Skin epidermis (tissue), 12 donors: ENCODE data around the gene CASP5.

Source experiments
- H3K27ac ChIP-seq, 21 experiments: fragments of 200-600 bp; sonication (generic) in 11 of 21; one replicate each; pipeline ENCODE4 v1.5.0; 2020; ENCODE audit warnings: mild to moderate bottlenecking in 3 of 21, inconsistent platforms in 2 of 21, moderate library complexity in 2 of 21
- H3K4me3 ChIP-seq, 7 experiments: fragments of 200-600 bp; sonication (generic) in 2 of 7; one replicate each; pipeline ENCODE4 v1.5.0; 2020; ENCODE audit warnings: inconsistent platforms in 2 of 7, mild to moderate bottlenecking in 2 of 7, moderate library complexity in 1 of 7

CASP5 gene

DNA sequence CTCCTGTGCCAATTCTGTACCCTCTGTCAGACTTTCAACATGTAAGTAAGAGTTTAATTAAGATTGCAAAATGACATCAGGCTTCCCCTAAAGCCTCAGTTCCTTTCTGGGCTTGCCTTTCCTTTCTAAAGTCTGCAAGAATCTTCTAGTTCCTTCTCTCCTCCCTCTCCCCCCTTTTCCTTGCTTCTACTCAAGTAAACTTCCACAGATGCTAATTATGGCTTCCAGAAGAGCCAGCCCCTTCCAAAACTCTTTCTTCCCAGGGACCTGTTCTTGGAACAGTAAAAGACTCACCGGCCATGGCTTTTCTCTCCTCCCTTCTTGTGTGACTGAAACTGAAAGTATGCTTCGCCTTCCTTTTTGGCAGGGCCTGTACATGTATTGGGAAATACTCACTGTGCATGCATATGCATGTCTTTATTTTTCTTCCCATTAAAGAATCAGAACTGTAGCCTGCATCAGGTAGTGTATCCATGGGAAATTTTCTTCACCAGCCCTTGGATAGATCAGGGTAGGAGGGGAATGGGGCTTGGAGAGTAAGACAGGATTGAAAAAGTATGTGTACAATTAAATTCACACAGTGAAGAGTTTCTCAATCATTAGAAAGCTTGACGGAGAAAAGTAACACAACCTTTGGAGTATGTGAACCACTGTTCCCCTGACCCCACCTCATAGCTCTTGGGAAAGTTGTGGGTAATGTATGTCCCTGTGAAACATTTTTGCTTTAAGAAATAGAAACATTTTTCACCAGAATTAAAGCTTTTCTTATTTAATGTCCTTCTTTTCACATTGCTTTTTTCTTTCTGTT lies 12.0 kb upstream of the CASP5 start, which contains the start of gene CASP1:
Gene CASP1 (minus strand): TSS at position 332 of the 808 bp plus-strand sequence. CDS start 31 bp downstream, at position 301.
- peak within 1 kb of the TSS; percentile 28 to 53 (median 38) for H3K4me3 ChIP-seq
- H3K27ac ChIP-seq = peak within 1 kb of the TSS; percentile 38 to 94 (median 82)

DNA sequence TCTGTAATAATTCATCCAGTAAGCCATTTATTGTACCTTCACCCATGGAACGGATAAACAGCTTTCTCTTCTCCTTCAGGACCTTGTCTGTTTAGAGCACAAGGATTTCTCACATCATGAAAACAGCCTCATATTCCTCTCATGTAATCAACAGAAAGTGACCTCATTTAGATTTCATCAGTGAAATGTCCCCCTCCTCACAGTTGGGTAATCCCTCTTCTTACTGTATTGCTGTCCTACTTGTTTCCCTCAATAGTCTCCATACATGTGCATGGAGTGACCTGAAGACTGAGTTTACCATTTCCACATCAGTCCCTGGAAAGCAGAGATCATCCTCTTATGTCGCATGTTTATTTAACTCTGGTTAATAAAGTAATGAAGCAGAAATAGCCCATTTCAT lies 11.4 kb upstream of the CASP5 start:
- Histone ChIP-seq H3K4me3 (peak overlapping the region; percentile 28 to 53 (median 38)), H3K27ac (peak overlapping the region; percentile 38 to 94 (median 82))

DNA sequence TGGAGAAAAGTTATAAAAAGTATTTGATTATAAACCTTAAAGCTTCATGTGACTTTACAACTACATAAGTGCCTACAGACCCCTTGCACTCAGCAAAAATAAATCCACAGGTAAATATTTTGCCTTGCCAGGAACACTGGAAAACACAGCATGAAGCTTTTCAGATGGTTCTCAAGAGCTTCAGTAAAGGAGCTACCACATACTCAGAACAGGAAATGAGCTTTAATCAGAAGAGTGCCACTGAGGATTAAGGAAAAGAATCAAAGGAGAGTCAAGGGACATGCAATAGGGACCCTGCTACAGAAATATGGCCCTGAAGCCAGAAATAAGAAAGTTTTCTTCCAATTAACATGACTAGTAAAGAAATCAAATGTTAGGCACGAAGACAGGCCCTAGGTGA lies 10.8 kb upstream of the CASP5 start:
- Histone ChIP-seq H3K4me3 (peak overlapping the region; percentile 28 to 53 (median 38)), H3K27ac (peak overlapping the region in 18 of 21 experiments; percentile 38 to 94 (median 82))

DNA sequence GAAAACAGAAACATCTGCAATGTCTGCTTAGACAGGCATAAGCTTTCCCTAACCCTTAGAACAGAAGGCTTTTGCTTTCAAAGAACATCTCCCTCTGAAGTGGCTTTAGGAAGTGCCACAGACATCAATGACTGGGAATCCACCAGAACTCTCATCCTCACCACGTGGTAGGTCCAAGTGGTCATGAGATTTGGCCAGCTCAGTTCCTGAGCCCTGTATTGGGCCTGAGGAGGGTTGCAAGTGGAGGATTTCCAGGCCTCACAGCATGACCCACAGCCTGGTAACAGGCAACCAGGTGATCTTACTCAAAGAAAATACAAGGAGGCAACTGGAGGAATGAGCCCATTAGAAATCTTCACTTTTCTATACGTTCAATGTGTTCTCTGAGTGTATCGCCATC lies 10.4 kb upstream of the CASP5 start:
- H3K27ac ChIP-seq = peak overlapping the region in 14 of 21 experiments; percentile 9 to 94 (median 82)
- H3K4me3 ChIP-seq = peak overlapping the region; percentile 28 to 53 (median 38)

DNA sequence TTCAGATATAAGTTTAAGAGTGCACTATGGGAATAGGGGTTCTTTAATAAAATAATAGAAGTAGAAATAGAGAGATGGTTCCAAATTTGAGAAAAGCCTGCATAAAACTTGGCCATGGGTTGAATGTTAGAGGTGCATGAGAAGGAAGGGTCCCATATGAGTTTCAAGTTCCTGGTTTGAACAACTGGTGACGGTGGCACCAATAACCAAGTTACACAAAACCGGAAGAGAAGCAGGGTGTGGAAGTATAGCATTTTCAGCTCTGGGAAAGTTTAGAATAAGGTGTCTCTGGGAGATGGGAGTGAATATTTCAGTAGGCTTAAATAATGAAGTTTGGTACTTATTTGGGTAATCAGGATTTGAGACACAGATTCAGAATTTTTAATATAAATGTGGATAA lies 9.5 kb upstream of the CASP5 start:
- Histone ChIP-seq H3K4me3 (peak overlapping the region in 5 of 7 experiments; percentile 3 to 53 (median 38)), H3K27ac (peak overlapping the region in 4 of 21 experiments; percentile 29 to 94 (median 91))

DNA sequence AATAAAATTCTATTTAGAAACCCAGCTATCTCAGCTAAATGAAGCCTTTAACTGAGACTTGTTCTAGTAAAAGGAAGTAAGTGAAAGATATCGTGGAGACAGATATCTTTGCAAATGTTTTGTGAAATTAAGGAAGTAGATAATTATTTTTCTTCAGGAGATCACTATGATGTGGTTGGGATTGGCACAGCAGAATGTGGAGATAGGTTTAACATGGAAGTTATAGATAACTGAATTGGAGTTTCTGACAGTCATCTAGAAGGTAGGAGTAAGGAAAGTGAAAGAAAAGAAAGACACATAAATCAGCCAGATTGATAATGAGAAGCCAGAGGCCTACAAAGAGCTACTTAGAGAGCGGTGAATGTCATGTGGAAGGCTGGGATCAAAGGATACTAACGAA lies 4.7 kb upstream of the CASP5 start:
- H3K4me3 ChIP-seq = no peak overlapping the region
- H3K27ac ChIP-seq = no peak overlapping the region

DNA sequence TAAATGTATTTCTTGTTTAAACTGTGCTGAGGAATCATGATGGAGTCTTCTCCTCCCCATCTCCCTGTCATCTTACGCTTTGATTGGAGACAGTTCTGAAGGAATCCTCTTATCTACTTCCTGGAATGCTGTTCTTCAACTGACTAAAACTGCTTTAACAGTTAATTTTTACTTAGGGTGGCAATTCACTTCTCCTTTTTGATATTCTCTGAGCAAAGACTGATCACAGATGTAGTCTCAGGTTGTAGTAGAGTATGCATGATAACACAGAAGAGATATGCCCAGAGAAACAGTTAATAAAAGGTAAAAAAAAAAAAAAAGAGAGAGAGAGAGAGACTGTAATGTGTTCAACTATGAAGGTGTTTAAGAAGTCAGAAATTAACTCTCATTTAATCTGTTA lies 1.4 kb upstream of the CASP5 start:
- Histone ChIP-seq H3K27ac (no peak overlapping the region), H3K4me3 (no peak overlapping the region)

DNA sequence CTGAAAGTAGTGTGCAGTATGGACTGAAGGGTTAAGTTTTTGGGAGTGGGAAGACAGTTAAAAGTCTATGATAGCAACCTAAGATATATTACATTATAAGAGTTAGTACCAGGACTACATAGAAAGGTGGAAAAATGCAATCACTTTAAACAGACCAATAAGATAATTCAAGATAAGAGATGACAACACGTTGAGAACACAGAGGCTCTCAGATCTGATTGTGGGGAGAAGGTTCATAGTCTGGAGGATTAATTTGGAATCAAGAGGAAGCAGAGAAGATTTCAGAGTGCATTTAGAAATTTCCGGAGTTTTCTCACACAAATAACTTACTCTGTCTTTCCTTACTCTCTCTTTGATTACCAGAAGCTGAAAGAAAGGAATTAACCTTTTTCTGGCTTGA lies 441 bp downstream of the CASP5 start:
- Histone ChIP-seq H3K27ac (peak overlapping the region in 2 of 21 experiments; percentile 31 to 56), H3K4me3 (no peak overlapping the region)

DNA sequence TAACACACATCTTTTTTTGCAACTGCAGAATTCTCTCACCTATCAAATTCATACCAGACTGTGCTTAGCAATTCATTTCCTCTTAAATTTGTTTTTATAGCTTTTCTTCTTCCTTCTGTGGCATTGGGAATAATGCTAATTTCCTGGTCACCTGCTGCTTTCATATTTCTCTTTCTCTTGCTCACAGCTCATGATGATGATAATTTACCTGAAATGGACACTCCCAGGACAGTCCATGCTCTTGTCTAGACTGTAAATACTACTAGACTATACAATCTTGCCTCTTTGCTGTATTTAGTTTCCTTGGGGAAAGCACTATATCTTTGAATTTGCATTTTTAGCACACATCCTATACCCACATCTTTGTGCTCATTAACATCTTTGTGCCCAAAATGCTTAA lies 15.5 kb downstream of the CASP5 start:
- Histone ChIP-seq H3K4me3 (no peak overlapping the region), H3K27ac (no peak overlapping the region)

DNA sequence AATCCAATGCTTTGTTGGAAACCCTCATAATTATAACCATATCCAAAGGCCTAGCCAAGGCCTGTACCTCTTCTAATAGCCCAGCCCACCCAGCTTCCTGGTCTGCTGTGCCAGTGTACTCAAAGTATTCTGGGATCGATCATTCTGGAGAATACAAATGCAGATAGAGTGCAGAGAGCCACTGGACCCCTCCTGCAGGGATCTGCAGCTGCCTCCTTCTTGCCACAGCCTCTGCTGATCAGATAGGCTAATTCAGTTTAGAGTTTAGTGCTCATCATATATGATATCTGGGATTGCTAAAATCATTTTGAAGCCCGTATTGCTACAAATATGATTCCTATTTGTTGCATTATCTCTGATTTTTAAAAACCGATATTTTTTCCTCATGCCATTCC lies 17.5 kb downstream of the CASP5 start:
- Histone ChIP-seq H3K27ac (no peak overlapping the region), H3K4me3 (no peak overlapping the region)

DNA sequence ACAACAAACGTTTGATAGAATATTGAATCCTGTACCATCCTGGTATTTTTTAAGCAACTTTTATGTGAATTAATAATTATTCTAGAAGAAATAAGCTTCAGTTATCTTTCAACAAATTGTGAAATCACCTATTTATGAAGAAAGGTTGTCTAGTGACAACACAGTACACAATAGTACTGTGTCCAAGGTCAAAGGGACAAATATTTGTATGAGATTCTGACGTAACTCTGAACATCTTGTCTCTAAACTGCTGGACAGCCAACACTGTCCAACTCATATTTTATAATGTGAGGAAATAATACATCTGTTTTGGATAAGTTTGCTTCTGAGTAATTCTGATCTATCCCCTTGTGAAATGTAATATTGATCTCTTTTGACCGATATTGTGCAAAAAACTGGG lies 18.9 kb downstream of the CASP5 start:
- Histone ChIP-seq H3K27ac (no peak overlapping the region), H3K4me3 (no peak overlapping the region)

DNA sequence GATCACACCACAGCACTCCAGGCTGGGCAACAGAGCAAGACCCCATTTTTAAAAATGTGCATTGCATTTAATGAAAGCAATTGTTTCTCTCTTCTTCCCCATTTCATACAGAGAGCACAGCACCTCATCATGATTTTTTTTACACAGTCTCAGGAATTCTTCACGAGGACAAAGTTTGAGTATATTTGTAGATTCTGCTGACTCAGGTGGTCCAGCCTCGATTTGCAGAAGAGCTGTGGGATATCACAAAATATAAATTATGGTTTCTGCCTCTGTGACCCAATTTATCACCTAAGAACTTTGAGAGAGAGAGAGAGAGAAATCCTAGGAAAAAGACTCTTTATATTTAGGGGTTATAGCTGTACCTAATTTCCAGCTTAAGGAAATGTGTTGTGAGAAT lies 19.8 kb downstream of the CASP5 start:
- Histone ChIP-seq H3K4me3 (no peak overlapping the region), H3K27ac (no peak overlapping the region)

DNA sequence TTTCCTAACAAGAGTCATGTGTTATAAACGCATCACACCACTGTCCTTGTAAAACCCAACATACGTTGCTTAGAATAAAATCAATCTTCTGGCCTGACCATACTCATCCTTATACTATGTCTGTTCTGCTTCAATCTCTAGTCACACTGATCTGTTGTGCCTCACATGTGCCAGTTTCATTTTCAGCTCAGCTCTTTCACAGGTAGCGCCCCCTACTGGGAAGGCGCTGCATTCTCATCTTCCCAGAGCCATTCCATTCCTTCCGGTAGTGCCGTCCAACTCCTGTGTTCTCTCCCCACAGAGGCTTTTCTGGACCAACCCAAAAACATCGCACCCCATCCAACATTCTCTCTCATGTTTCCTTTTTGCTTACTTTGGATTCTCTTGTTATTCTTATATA lies 22.2 kb downstream of the CASP5 start:
- Histone ChIP-seq H3K4me3 (no peak overlapping the region), H3K27ac (no peak overlapping the region)

DNA sequence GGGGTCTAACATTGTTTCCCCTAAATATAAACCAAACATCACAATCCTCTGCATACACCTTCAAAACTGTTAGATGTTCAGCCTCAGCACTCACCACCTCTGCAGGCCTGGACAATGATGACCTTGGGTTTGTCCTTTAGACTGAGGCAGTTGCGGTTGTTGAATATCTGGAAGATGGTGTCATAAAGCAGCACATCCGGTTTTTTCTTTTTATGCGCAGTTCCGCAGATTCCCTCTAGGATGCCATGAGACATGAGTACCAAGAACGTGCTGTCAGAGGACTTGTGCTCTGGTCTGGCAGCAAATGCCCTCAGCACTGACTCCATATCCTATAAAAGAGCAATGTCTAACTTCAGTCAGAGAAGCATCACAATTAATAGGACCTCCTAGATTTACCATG lies 22.8 kb downstream of the CASP5 start:
- H3K4me3 ChIP-seq = no peak overlapping the region
- no peak overlapping the region for H3K27ac ChIP-seq

DNA sequence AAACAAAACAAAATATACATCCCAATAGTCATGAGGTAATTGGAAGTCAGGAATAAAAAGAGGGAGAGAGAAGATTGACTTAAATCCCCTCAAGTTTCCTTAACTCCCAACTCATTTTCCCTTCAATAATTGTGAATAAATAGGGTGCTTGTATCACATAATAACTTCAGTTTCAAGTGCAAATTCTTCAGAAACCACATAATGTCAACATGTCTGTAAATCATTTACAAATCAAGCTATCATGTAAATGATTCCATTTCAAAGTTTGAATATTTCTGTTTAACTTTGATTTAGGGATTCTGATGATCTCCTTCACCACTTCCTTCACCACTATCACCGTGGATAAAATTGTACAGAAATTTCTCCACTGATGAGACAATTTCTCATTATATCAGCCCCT lies 23.2 kb downstream of the CASP5 start:
- H3K4me3 ChIP-seq = no peak overlapping the region
- no peak overlapping the region for H3K27ac ChIP-seq

DNA sequence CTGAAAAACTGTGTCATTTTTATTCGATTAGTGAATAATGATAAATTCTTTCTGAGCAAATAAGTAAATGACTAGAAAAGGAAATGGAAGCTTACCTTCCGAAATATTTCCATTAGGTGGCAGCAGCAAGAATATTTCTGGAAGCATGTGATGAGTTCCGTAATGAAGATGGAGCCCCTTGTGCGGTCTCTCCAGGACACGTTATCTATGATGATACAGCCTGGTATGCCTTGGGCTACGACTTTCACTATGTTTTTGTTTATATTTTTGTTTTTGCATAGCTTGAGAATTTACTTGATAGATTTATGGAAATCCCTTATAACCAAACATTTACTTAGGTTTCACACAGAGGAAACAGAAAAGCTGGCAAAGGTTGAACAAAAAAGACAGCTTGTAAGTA lies 25.7 kb downstream of the CASP5 start:
- Histone ChIP-seq H3K4me3 (no peak overlapping the region), H3K27ac (no peak overlapping the region)

DNA sequence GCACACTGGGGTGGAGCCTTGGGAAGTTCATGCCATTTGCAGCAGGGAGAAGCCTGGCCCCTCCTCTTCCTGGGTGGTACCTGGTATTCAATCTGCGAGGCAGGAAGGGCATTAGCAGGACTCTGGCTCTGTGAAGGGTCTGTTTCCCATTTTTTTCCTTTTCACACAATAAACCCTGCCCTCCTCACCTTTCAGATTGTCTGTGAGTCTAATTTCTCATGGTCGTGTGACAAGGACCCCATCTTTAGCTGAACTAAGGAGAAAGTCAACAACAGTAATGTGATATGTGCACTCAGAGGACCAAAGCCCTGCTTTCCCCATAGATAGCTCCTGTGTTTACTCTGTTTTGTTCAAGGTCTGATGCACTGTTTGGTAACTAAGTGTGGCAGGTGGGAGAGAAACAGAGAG lies 28.0 kb downstream of the CASP5 start:
- no peak overlapping the region for H3K4me3 ChIP-seq
- H3K27ac ChIP-seq = no peak overlapping the region

DNA sequence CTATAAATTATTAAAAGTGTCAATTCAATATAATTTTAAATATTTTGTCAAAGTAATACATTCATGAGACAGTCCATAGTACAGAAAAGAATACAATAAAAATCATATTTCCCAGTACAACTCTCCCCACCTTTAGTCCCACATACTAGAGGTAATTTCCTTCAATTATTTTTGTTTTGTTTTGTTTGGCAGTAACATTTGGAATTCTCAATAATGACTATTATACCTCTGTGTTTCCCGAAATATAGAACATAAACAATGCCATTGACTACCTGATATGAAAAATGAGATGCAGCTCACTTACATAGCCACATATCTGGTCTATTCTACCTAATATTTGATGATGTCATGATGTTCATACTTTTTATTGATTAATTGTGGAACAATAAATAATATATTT lies 30.2 kb downstream of the CASP5 start:
- Histone ChIP-seq H3K27ac (no peak overlapping the region), H3K4me3 (no peak overlapping the region)

DNA sequence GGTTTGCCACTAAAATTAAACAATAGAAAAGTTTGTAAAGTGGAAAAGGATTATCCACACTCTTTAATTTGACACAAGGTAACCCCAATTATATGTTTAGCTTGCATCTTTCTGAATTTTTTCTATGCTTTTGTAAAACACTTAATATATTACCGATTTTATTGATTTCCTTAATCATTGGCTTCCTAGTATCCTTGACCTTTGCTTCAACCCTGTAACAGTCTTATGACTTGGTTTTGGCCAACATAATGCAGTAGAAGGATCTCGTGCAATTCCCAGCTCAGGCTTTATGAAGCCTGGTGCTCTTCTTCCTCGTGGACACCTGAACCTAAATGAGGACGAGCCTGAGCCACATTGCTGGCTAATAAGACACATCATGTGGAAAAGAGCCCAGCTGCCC lies 31.0 kb downstream of the CASP5 start:
- no peak overlapping the region for H3K27ac ChIP-seq
- H3K4me3 ChIP-seq = no peak overlapping the region

DNA sequence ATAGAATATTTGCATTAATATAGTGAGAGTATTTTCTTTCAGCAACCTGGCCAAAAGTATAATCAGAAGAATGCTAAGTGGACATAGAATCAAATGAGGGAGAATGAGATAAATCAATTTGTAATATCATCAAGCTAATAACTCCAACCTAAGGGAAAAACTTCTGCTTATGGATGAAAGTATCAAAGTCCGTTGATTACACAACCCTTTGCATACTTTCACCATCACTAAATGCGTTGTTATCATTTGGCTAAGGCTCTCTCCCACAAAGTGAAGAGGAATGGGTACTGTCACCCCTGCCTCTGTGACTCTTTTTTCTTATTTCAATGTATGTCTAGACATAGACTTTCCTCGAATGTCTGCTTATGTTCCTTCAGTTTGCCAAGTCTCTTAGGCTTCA lies 38.2 kb downstream of the CASP5 start:
- Histone ChIP-seq H3K27ac (no peak overlapping the region), H3K4me3 (no peak overlapping the region)

DNA sequence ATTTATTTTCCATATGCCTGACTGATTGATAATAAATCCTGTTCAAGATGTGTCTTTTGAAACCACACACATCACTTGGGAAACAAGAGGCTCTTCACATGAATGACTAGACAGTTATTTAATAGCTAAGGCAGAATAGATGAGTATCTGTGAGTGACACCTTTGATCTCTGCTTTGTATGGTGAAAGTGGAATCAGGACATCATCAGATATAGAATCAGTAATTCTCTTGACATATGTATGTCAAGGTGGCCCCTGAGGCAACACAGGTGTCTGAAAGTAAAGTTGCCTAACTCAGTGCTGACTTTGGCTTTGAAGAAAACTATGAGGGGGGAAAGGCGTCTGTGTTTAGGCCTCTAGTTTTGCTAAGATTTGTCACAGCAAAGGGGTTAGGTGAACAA lies 43.1 kb downstream of the CASP5 start:
- H3K27ac ChIP-seq = no peak overlapping the region

DNA sequence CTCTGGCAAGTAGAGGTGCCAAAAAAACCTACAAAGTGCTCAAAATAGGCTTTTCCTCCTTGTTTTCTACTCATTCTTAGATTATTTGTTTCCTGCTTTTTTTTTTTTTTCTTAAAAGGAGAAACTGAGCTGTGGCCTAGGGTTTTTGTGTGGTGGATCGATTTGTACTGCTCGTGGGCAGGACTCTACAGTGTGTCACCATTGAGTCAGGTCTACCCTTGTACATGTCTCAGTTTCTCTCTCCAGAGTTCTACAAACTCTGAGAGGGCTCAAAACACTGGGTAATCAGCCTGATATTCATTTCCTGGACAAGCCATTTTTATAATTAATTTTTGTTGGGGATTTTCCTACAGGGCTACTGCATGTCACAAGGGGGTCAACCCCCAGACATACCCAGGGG lies 49.4 kb downstream of the CASP5 start:
- Histone ChIP-seq H3K4me3 (no peak overlapping the region), H3K27ac (no peak overlapping the region)

More for the DNA sequence above, 43.1 kb downstream of the CASP5 start:
- H3K4me3 ChIP-seq = no peak overlapping the region
